GM23248 (cell line): Measurements from ENCODE around the gene PGRMC1. TPM values are rescaled to one million over a fixed set of nuclear protein-coding genes. Genes with fewer than 3 reads are reported as not detected.
A peak's percentile ranks its signal among the peaks of the same experiment; 100 is the strongest.

Source experiments
- DNase-seq: peaks from one replicate; pipeline ENCODE4 v3.0.0-alpha.2; 2015
- H2AFZ ChIP-seq: fragments of 200-600 bp; sonication (generic); 2 replicates; pipeline ENCODE4 v1.6.1; 2016; ENCODE audit warnings: antibody characterized with exemption
- H3F3A ChIP-seq: fragments of 200-600 bp; sonication (generic); 2 replicates; pipeline ENCODE4 v1.6.1; 2016; ENCODE audit warnings: mild to moderate bottlenecking, antibody characterized with exemption, mixed run types; ENCODE audit not compliant: insufficient read depth
- H3K27ac ChIP-seq: fragments of 200-600 bp; sonication (generic); 2 replicates; pipeline ENCODE4 v1.5.1; 2016; ENCODE audit warnings: mild to moderate bottlenecking
- H3K27me3 ChIP-seq: fragments of 200-600 bp; sonication (generic); replicated peaks from 2 replicates; pipeline ENCODE4 v1.6.1; 2016; ENCODE audit warnings: mild to moderate bottlenecking; ENCODE audit not compliant: insufficient read depth
- H3K36me3 ChIP-seq: fragments of 200-600 bp; sonication (generic); 2 replicates; pipeline ENCODE4 v1.6.1; 2016; ENCODE audit warnings: low read depth, mild to moderate bottlenecking
- H3K4me1 ChIP-seq: fragments of 200-600 bp; sonication (generic); 2 replicates; pipeline ENCODE4 v1.6.1; 2016; ENCODE audit warnings: mild to moderate bottlenecking; ENCODE audit not compliant: insufficient read depth
- H3K4me2 ChIP-seq: fragments of 200-600 bp; sonication (generic); one replicate; pipeline ENCODE4 v1.6.1; 2016; ENCODE audit warnings: mild to moderate bottlenecking; ENCODE audit not compliant: unreplicated experiment
- H3K4me3 ChIP-seq: fragments of 200-600 bp; sonication (generic); 2 replicates; pipeline ENCODE4 v1.5.1; 2016; ENCODE audit warnings: mild to moderate bottlenecking
- H3K79me2 ChIP-seq: fragments of 200-600 bp; sonication (generic); 2 replicates; pipeline ENCODE4 v1.6.1; 2016; ENCODE audit warnings: mild to moderate bottlenecking; ENCODE audit not compliant: insufficient read depth
- H3K9ac ChIP-seq: fragments of 200-600 bp; sonication (generic); 2 replicates; pipeline ENCODE4 v1.6.1; 2016; ENCODE audit warnings: mild to moderate bottlenecking
- H3K9me2 ChIP-seq: fragments of 200-600 bp; sonication (generic); 2 replicates; pipeline ENCODE4 v1.6.1; 2016; ENCODE audit warnings: mixed run types, mild to moderate bottlenecking, moderate library complexity; ENCODE audit not compliant: insufficient read depth
- H3K9me3 ChIP-seq: fragments of 200-600 bp; sonication (generic); one replicate; pipeline ENCODE4 v1.6.1; 2017; ENCODE audit warnings: low read depth
- H4K20me1 ChIP-seq: fragments of 200-600 bp; sonication (generic); 2 replicates; pipeline ENCODE4 v1.6.0; 2016; ENCODE audit not compliant: insufficient read depth
- EZH2 ChIP-seq: fragments of 200-600 bp; sonication (generic); IDR thresholded peaks from 2 replicates; pipeline ENCODE4 v1.6.1; 2018; ENCODE audit warnings: antibody characterized with exemption, mild to moderate bottlenecking; ENCODE audit not compliant: insufficient read depth, poor library complexity, severe bottlenecking
- EZH2phosphoT487 ChIP-seq: fragments of 200-600 bp; sonication (generic); IDR thresholded peaks from 2 replicates; pipeline ENCODE4 v1.6.1; 2018; ENCODE audit warnings: antibody characterized with exemption, moderate library complexity, mild to moderate bottlenecking, low read depth; ENCODE audit not compliant: insufficient read depth
- WGBS, 2 experiments: methylation state at CpG; one replicate each; pipeline ENCODE4 v1.1.6; 2015 to 2017; ENCODE audit warnings: low lambda C conversion rate in 2 of 2, low coverage in 1 of 2; ENCODE audit errors: missing lambda C conversion rate in 2 of 2; 5-methylcytosine and 5-hydroxymethylcytosine counted together
- in situ Hi-C: fragments of 300-500 bp; cut with MboI; formaldehyde crosslinking; loops from 2 replicates; pipeline ENCODE4 v1.15.0; 2020
- polyA plus RNA-seq: library from polyadenylated mRNA; unstranded; fragments of >200 nt; fragmentation: Nextera tagmentation; extraction: Ambion mirVana; gene quantifications from 2 replicates; pipeline ENCODE4 v1.2.1, GENCODE V29; 2016
- total RNA-seq: library from RNA; depleted of rRNA; stranded (reverse); fragments of >200 nt; shearing (Covaris generic); gene quantifications from 2 replicates; pipeline ENCODE4 v1.2.3, GENCODE V29; 2014; rRNA removed

PGRMC1 gene
- 238 and 245 TPM in 2 replicates for total RNA-seq
- polyA plus RNA-seq, result 172 and 176 TPM in 2 replicates

GRCh38 chrX:119235872-119236622, at the start of gene PGRMC1:
Gene PGRMC1 (plus strand): TSS chrX:119236285. CDS start chrX:119236364, 79 bp downstream.
- Histone ChIP-seq H3K27me3 (no peaks in the 10 kb centered on the region), H2AFZ (peak within 1 kb of the TSS; percentile 87), H3K9me2 (no peaks in the 10 kb centered on the region), H3K4me2 (peak within 1 kb of the TSS; percentile 87), H3K79me2 (peaks cover 42% of the 10 kb centered on the region), H3K9ac (peak within 1 kb of the TSS; percentile 99), H3K27ac (peak within 1 kb of the TSS; percentile 97), H3K36me3 (no peaks in the 10 kb centered on the region), H3K9me3 (no peaks in the 10 kb centered on the region), H3K4me3 (peak within 1 kb of the TSS; percentile 90), H3K4me1 (peaks cover 28% of the 10 kb centered on the region), H3F3A (peaks cover 19% of the 10 kb centered on the region), H4K20me1 (no peaks in the 10 kb centered on the region)
- peak; percentile 88 for DNase-seq
- TF ChIP-seq EZH2 (no peak), EZH2phosphoT487 (no peak)
- in situ Hi-C loops, result no loop called here
- 0 to 1% methylated on average over 23 to 29 of the region's 82 CpGs for WGBS, 2 experiments

- Histone ChIP-seq H3K4me1 (peaks cover 7% of the 10 kb centered on the region), H3K27me3 (no peaks in the 10 kb centered on the region), H3K4me3 (no peak overlapping the region), H3K27ac (no peak overlapping the region), H3K9me2 (no peaks in the 10 kb centered on the region), H3F3A (peaks cover 14% of the 10 kb centered on the region; the same call in 1 of the 2 replicates), H3K79me2 (no peaks in the 10 kb centered on the region), H4K20me1 (no peaks in the 10 kb centered on the region), H3K36me3 (no peaks in the 10 kb centered on the region), H2AFZ (no peak overlapping the region), H3K4me2 (no peak overlapping the region), H3K9me3 (no peaks in the 10 kb centered on the region), H3K9ac (no peak overlapping the region)
- no peak for TF ChIP-seq EZH2
- no peak for TF ChIP-seq EZH2phosphoT487
- in situ Hi-C loops, result no loop called here
- 61 to 62% methylated on average over 7 to 8 of the region's 8 CpGs for WGBS, 2 experiments
- no peak for DNase-seq
These were observed 49.3 kb upstream of the PGRMC1 start for GRCh38 chrX:119186763-119187162.

DNA sequence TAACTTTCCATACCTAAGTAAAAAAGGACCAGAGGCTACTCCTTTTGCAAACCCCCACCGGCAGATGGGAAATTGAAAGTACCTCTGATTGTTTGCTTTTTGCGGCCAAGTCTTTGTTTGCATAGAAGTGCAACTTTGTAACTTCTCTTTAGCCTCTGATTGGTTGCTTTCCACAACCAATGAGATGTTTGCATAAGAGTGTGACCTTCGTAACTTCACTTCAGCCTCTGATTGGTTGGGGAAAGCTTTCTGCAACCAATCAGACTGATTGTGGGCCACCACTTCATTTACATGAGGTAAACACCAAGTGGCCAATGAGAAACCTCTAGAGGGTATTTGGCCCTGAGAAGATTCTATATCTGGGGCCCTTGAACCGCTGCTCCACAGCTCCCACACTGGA, 48.8 kb upstream of the PGRMC1 start:
- Histone ChIP-seq H4K20me1 (no peaks in the 10 kb centered on the region), H3K9ac (no peak overlapping the region), H3K4me3 (no peak overlapping the region), H3K79me2 (no peaks in the 10 kb centered on the region), H2AFZ (no peak overlapping the region), H3K27ac (no peak overlapping the region), H3K4me2 (no peak overlapping the region), H3K27me3 (no peaks in the 10 kb centered on the region), H3K9me2 (no peaks in the 10 kb centered on the region), H3F3A (peaks cover 14% of the 10 kb centered on the region; the same call in 1 of the 2 replicates), H3K36me3 (no peaks in the 10 kb centered on the region), H3K4me1 (peaks cover 7% of the 10 kb centered on the region), H3K9me3 (no peaks in the 10 kb centered on the region)
- WGBS, 2 experiments, result 88 to 100% methylated on average over 4 of the region's 4 CpGs
- DNase-seq, result no peak
- in situ Hi-C loops, result no loop called here
- no peak for TF ChIP-seq EZH2phosphoT487
- no peak for TF ChIP-seq EZH2

- in situ Hi-C loops, result no loop called here
- 97 to 100% methylated on average over 3 of the region's 3 CpGs for WGBS, 2 experiments
- H3K36me3 ChIP-seq, result no peaks in the 10 kb centered on the region
- peaks cover 7% of the 10 kb centered on the region for H3K4me1 ChIP-seq
- no peaks in the 10 kb centered on the region for H3K9me3 ChIP-seq
- no peak overlapping the region for H3K4me3 ChIP-seq
- H3K4me2 ChIP-seq, result no peak overlapping the region
- no peak for TF ChIP-seq EZH2
- TF ChIP-seq EZH2phosphoT487, result no peak
- H3F3A ChIP-seq, result peaks cover 14% of the 10 kb centered on the region; the same call in 1 of the 2 replicates
- no peaks in the 10 kb centered on the region for H3K79me2 ChIP-seq
- H3K27me3 ChIP-seq, result no peaks in the 10 kb centered on the region
- H3K9ac ChIP-seq, result no peak overlapping the region
- H2AFZ ChIP-seq, result no peak overlapping the region
- H3K9me2 ChIP-seq, result no peaks in the 10 kb centered on the region
- H4K20me1 ChIP-seq, result no peaks in the 10 kb centered on the region
- DNase-seq, result no peak
- 0 out of 2 replicates have a peak overlapping the region, but pooled peaks have one; percentile 8 for H3K27ac ChIP-seq
These were observed 47.0 kb upstream of the PGRMC1 start for GRCh38 chrX:119189115-119189514.
